Measurements from ENCODE around the gene IL17REL.

Gene IL17REL

GRCh38 chr22:50012211-50013181 lies at the start of gene IL17REL:
TSS of gene IL17REL (minus strand) at chr22:50012765. CDS start at chr22:50012646, 119 bp downstream.
- DNase-seq (ENCODE audit: low read depth, low spot score): no peak

- no peak for DNase-seq (ENCODE audit: low read depth, low spot score)
Observed at GRCh38 chr22:50061824-50062355, 49.3 kb upstream of the IL17REL start.

- DNase-seq (ENCODE audit: low read depth, low spot score): no peak
Observed at GRCh38 chr22:50061141-50061823, 48.7 kb upstream of the IL17REL start.

- no peak for DNase-seq (ENCODE audit: low read depth, low spot score)
Observed at GRCh38 chr22:50060441-50061140, 48.0 kb upstream of the IL17REL start.

GRCh38 chr22:50059881-50060262 lies 47.3 kb upstream of the IL17REL start:
- DNase-seq (ENCODE audit: low read depth, low spot score): no peak

- no peak for DNase-seq (ENCODE audit: low read depth, low spot score)
Observed at GRCh38 chr22:50058906-50059880, 46.6 kb upstream of the IL17REL start.

- no peak for DNase-seq (ENCODE audit: low read depth, low spot score)
Observed at GRCh38 chr22:50058061-50058905, 45.7 kb upstream of the IL17REL start, which contains the start of gene TTLL8. TSS of gene TTLL8 (minus strand) at chr22:50058298.

- DNase-seq (ENCODE audit: low read depth, low spot score): no peak
Observed at GRCh38 chr22:50057278-50058060, 44.9 kb upstream of the IL17REL start.

GRCh38 chr22:50056214-50056972 lies 43.8 kb upstream of the IL17REL start:
- no peak for DNase-seq (ENCODE audit: low read depth, low spot score)

- DNase-seq (ENCODE audit: low read depth, low spot score): no peak
Observed at GRCh38 chr22:50053861-50054260, 41.3 kb upstream of the IL17REL start.

- no peak for DNase-seq (ENCODE audit: low read depth, low spot score)
Observed at GRCh38 chr22:50051930-50052329, 39.4 kb upstream of the IL17REL start.

GRCh38 chr22:50049299-50050195 lies 37.0 kb upstream of the IL17REL start:
- no peak for DNase-seq (ENCODE audit: low read depth, low spot score)

GRCh38 chr22:50048836-50049235 lies 36.3 kb upstream of the IL17REL start:
- DNase-seq (ENCODE audit: low read depth, low spot score): no peak

GRCh38 chr22:50048061-50048765 lies 35.6 kb upstream of the IL17REL start:
- DNase-seq (ENCODE audit: low read depth, low spot score): no peak

GRCh38 chr22:50047346-50047745 lies 34.8 kb upstream of the IL17REL start:
- no peak for DNase-seq (ENCODE audit: low read depth, low spot score)

- no peak for DNase-seq (ENCODE audit: low read depth, low spot score)
Observed at GRCh38 chr22:50046481-50047245, 34.1 kb upstream of the IL17REL start.
